T-helper 1 cell treated with Interleukin-12 subunit alpha and Interleukin-12 subunit beta and Interleukin-4 antibody, amounts not matched to agents 30 ng/mL and 1 ng/mL, for 36 hours (primary cell): ENCODE measurements around the gene EIPR1. TPM values are rescaled to one million over a fixed set of nuclear protein-coding genes. Genes with fewer than 3 reads are reported as not detected.

Experiments
- intact Hi-C: fragments of 100-400 bp; cut with micrococcal nuclease; formaldehyde crosslinking; loops from one replicate; pipeline ENCODE4 v1.15.1; 2024
- total RNA-seq: library from RNA; stranded (reverse); gene quantifications from 2 replicates; pipeline ENCODE4 v1.2.3, GENCODE V29; 2022

The EIPR1 gene
- total RNA-seq, 1 donor from 2014 or later = 50.1 TPM

DNA sequence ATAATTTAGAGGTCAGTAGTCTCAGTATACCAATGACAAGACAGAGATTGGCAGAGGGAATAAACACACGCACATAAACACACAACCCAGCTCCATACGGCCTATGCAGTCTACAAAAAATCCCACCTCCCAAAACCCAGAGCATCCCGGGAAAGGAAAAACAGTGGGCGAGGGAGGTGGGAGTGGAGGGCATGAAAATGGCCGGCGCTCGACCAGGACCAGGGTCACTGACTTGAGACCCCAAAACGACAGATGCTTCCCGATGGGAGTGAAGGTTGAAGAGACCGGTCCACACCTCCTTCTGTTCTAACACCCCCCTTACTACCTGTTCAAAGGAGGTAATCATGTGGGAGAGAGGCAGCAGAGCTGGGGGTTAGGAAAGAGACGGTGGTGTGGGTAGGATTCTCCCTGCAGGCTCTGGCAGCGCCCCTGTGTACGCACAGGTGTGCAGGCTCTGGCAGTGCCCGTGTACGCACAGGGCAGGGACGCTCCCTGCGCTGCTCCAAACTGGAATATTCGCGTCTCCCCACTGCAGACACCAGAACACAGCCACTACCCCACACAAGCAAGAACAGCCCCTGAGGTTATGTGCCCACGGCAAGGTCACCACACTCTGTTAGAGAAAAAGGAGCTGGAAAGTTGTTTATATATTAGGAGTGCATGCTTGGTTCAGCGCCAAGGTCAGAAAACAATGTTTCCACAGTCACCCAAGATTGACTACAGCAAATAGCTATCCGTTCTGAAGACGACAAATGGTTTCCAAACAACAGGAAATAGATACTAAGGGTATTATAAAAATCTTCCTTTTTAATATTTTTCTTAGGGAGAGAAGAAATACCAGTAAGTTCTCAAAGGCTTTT is 67.9 kb downstream of the EIPR1 start:
- intact Hi-C loops = loop anchor here (10.0 kb wide), 1 partner anchor 435 kb away; no protein-coding TSS in a partner anchor

DNA sequence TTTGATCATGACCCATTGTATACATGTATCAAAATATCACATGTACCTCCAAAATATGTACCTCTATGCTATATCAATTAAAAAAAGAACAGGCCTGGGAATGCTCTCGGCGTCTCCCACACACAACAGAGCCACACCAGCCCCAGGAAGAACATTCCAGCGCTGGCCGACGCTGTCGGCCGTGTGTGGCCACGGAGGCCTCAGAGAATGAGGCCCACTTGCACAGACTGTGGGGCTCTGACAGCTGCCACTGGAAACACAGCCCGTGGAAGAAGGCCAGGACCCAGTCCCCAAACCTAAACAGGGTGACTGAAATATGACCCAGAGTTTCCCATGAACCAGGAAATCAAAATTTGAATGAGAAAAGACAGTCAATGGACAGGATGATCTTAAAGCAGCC is 69.7 kb downstream of the EIPR1 start:
- intact Hi-C loops = loop anchor here (10.0 kb wide), 1 partner anchor 433 kb away; no protein-coding TSS in a partner anchor

DNA sequence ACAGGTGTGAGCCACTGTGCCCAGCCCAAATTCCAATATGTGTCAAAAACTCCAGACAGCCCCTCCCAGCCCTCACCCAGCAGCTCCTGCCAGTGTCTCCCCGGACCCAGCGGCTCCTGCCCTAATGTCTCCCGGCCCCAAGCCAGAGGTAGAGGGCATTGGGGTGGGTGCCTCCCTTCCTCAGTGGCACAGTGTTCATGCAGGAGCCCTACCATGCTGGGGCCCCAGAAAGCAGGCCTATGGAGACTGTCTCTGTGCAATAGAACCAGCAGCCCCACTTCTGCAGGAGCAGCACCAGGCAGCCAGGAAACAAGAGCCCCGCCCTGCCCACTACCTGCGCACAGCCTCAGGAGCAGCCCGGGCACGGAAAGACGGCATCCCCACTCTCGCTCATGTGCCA is 70.4 kb downstream of the EIPR1 start:
- intact Hi-C loops = loop anchor here (10.0 kb wide), 1 partner anchor 432 kb away; no protein-coding TSS in a partner anchor

GRCh38 chr2:3305952-3306351 is 71.7 kb downstream of the EIPR1 start:
- intact Hi-C loops = loop anchor here (10.0 kb wide), 1 partner anchor 431 kb away; no protein-coding TSS in a partner anchor

DNA sequence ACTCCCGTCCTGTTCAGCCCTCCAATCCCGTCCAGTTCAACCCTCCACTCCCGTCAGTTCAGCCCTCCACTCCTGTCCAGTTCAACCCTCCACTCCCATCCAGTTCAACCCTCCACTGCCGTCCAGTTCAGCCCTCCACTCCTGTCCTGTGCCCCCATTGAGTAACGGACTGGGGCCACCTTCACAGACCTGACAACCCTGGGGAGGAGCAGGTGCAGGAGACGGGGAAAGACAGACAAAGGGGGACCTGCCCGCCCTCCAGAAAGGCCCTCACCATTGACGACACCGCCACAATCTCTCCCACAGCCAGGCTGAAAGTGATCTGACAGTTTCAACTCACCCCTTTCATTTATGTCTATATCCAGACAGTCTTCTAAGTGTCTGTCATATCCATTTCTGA is 72.2 kb downstream of the EIPR1 start:
- intact Hi-C loops = loop anchor here (10.0 kb wide), 1 partner anchor 431 kb away; no protein-coding TSS in a partner anchor

DNA sequence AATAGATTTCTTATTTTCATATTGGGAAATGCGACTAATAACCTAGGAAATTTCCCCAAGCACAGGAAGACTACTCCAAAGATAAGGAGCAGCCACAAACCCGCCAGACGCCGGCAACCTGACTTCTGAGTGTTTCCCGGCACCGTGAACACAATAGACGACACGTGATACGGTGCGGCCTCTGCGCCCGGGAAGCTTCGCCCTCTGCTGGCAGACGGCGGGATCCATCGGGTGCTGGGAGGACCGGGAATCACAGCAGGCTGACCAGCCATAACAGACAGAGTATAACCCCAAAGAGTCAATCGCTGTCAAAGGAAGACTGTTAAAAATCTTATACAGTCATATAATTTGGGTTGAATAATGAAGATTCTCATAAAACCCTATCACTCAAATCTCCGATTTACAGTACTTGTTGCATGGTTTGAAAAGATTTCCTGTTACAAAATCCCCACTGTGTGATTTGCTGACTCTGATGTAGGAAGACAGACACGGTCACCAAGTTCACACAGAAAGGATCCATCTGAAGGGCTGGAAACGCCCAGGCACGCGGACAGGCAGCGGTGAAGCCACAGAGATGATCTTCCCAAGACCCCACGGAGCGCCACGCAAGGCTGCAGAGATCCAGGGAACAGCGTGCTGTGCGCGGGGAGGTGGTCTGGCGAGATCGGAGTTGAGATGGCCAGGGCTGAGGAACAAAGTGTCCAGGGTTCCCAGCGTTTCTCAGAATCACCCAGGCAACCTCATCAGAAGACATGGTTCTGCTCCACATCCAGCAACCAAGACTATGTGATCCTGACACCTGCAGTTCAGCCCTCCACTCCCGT is 73.8 kb downstream of the EIPR1 start:
- intact Hi-C loops = loop anchor here (1.0 to 10.0 kb wide), 8 partner anchors 61 to 691 kb away; partner anchors contain the start of genes EIPR1 and TRAPPC12

- intact Hi-C loops = loop anchor here (1.0 to 10.0 kb wide), 8 partner anchors 61 to 691 kb away; partner anchors contain the start of genes EIPR1 and TRAPPC12
Observed at GRCh38 chr2:3302751-3303582, 74.7 kb downstream of the EIPR1 start.

- intact Hi-C loops = loop anchor here (2.0 to 10.0 kb wide), 4 partner anchors 75 to 690 kb away; partner anchors contain the start of genes EIPR1 and TRAPPC12
Observed at GRCh38 chr2:3302421-3302750, 75.2 kb downstream of the EIPR1 start.

- intact Hi-C loops = loop anchor here (5.0 to 10.0 kb wide), 3 partner anchors 76 to 689 kb away; partner anchors contain the start of genes EIPR1 and TRAPPC12
Observed at GRCh38 chr2:3301001-3301400, 76.6 kb downstream of the EIPR1 start.

- intact Hi-C loops = loop anchor here (5.0 to 10.0 kb wide), 3 partner anchors 77 to 688 kb away; partner anchors contain the start of genes EIPR1 and TRAPPC12
Observed at GRCh38 chr2:3300224-3300995, 77.2 kb downstream of the EIPR1 start.

DNA sequence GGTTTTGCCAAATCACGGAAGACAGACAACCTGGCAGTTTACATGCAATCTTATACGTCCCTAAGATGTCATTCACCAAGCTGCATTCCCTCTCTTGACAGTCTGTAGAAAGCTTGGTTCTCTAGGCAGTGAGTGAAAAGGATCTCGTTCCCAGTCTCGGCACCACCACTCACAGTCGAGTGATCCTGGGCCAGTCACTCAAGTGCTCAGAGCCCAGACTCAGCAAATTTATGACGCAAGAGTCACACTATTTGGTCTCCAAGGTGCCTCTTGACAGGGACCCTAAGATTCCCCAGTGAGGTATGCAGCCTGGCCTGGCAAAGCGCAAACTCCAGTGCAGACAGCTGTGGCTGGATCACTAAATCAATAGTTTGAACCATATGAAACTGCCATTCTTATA is 77.9 kb downstream of the EIPR1 start:
- intact Hi-C loops = loop anchor here (5.0 to 10.0 kb wide), 3 partner anchors 78 to 687 kb away; partner anchors contain the start of genes EIPR1 and TRAPPC12

DNA sequence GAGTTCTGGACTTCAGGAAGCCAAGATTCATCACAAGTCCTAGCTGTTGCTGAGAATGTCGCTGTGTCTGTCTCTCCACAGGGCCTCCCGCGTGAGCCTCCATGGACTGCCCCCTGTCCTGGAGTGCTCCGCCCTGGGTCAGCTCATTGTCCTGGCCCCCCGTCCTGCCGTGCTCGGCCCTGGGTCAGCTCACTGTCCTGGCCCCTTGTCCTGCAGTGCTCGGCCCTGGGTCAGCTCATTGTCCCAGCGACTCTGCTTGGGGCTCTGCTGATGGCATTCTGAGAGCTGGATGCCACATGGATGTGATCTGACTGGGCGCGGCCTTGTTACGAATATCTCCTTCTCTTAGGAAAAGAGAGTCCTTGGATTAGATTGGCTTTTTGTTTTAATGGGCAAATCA is 78.5 kb downstream of the EIPR1 start:
- intact Hi-C loops = no loop called here

DNA sequence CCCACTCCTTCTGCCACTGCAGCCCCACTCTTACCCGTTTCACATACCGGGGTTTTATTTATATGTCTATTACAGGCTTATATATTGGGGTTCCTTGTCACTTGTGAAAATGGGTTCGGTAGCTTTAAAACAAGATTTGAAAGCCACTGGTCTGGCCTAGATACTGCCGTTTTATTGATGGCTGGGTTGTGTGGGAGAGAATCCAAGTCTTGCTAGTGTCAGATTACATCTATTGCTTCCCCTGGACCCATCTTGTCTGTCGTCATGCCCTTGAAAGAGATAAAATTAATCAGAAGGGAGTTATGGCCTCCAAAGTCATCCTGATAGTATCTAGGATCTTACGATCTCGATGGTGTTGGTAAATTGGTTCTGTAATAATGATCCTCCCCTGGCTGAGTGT is 79.4 kb downstream of the EIPR1 start:
- intact Hi-C loops = no loop called here

GRCh38 chr2:3297523-3297922 is 80.1 kb downstream of the EIPR1 start:
- intact Hi-C loops = no loop called here

- intact Hi-C loops = no loop called here
Observed at GRCh38 chr2:3296182-3296972, 81.2 kb downstream of the EIPR1 start.

DNA sequence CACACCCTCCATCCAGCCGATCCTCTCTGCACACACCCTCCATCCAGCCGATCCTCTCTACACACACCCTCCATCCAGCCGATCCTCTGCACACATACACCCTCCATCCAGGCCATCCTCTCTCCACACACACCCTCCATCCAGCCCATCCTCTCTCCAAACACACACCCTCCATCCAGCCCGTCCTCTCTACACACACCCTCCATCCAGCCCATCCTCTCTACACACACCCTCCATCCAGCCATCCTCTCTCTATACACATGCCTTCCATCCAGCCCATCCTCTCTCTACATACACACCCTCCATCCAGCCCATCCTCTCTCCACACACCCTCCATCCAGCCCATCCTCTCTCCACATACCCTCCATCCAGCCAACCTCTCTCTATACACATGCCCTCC is 83.1 kb downstream of the EIPR1 start:
- intact Hi-C loops = no loop called here

GRCh38 chr2:3294069-3294468 is 83.5 kb downstream of the EIPR1 start:
- intact Hi-C loops = no loop called here

GRCh38 chr2:3293221-3293620 is 84.4 kb downstream of the EIPR1 start:
- intact Hi-C loops = no loop called here

DNA sequence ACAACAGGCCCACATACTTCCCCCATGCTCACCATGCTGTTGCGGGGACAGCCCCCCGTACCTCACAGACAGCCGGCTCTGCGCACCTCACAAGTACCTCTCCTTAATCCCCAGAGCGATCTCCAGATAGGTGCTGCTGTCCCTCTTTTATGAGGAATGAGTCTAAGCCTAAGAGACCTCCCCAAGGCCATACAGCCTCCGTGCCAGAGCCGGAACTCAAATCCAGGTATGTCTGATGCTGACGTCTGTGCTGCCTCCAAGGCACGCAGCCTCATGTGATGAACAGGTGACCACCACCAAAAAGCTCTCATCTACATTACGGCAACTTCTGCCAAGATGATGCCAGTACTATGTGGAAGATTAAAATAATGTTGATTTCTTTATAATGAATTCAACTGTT is 85.2 kb downstream of the EIPR1 start:
- intact Hi-C loops = no loop called here
